Activated T-cell treated with anti-CD3 and anti-CD28 coated beads for 24 hours (primary cell): ENCODE measurements around the gene RHOF.
A peak's percentile ranks its signal among the peaks of the same experiment; 100 is the strongest.
"Not testable (repeated sequence)": the region's sequence is repeated elsewhere in the genome, so short reads cannot be mapped to it uniquely, and the experiment has no call there.

Experiments used
- DNase-seq: peaks from one replicate; pipeline ENCODE4 v3.0.0-alpha.2; 2020; ENCODE audit warnings: low read depth

The RHOF gene

DNA sequence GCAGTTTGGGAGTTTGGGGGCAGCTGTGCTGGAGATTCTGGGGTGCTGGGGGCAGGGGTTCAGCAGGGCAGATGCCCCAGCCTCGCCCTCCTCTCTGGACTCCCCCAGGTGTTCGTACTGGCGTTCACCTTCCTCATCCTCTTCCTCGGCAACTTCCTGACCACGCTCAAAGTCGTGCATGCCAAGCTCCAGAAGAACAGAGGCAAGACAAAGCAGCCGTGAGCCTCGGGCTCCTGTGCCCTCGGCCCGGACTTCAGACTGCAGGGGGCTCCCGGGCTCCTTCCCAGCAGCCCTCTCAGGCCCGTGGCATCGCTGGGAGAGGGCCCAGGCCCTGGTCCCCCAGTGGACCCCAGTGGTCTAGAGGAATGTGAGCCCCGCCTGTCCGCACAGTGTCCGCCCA is 18.0 kb downstream of the RHOF start:
- DNase-seq, result no peak

DNA sequence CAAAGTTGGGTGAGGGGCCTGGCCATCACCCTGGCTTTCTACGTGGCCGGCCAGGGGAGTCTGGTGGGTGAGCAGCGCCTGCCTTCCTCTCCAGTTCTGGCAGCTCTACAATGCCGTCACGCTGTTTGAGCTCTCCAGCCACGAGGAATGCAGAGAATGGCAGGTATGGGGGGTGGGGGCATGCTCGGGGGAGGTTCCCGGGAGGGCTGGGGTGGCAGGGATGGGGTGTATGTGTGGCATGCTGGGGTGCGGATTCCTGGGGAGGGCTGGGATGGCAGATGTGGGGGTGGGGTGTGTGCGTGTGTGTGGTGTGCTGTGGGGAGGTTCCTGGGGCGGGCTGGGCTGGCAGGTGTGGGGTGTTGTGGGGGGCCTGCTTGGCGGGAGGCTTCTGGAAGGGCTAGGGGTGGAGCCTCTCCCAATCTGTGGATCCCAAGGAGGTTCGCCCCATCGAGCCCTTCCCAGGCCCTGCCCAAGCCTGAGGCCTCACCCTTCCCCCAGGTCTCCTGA is 18.5 kb downstream of the RHOF start:
- no peak for DNase-seq

- peak; percentile 67 for DNase-seq
These were observed 20.3 kb downstream of the RHOF start for GRCh38 chr12:121773011-121773777.

DNA sequence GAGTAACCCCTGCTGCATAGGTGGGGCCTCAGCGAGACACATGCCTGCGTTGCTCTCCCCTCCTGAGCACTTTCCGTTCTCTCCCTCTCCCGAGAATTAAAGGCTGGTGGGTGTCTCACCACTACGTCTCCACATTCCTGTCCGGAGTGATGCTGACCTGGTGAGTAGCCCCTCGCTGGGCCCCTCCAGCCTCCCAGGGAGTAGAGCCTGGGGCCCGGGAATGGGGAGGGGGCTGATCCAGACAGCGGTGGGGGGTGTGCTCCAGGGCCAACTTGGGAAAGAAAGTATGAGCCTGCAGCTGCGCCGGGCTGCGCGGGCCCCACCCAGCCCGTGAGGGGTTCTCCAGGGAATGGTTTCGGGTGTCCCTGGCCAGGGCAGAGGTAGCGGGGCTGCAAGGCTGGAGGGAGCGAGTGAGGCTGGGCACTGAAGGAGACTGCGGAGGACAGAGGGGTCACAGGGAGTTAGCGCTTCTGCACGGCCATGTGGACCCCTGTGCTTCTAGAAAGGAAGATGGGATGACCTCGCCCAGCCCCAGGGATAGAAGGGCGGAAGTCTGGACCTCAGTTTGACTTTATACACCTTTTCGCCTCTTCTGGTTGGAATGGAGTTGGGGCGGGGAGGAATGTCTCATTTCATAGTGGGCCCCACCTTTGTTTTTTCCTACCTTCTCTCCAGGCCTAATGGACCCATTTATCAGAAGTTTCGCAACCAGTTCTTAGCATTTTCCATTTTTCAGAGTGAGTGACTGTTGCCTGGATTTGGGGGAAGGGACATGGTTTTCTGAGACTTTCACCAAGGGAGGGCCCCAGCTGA is 22.5 kb downstream of the RHOF start:
- DNase-seq, result no peak

GRCh38 chr12:121770388-121770787 is 23.1 kb downstream of the RHOF start:
- no peak for DNase-seq

- no peak for DNase-seq
These were observed 23.6 kb downstream of the RHOF start for GRCh38 chr12:121769831-121770301.

DNA sequence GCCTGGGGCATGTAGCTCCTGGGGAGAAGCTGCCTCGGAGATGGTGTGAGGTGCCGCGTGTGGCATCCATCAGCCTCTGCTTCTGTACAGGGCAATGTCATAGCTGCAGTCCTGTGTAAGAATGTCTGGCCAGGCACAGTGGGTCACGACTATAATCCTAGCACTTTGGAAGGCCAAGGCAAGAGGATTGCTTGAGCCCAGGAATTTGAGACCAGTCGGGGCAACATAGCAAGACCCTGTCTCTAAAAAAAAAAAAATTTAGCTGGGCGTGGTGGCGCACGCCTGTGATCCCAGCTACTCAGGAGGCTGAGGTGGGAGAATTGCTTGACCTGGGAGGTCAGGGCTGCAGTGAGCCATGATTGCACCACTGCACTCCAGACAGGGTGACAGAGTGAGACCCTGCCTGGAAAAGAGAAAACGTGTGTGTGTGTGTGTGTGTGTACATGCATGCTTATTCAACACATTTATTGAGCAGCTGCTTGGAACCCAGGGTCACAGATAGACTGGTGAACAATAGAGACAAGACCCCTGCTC is 24.1 kb downstream of the RHOF start:
- DNase-seq, result no peak

DNA sequence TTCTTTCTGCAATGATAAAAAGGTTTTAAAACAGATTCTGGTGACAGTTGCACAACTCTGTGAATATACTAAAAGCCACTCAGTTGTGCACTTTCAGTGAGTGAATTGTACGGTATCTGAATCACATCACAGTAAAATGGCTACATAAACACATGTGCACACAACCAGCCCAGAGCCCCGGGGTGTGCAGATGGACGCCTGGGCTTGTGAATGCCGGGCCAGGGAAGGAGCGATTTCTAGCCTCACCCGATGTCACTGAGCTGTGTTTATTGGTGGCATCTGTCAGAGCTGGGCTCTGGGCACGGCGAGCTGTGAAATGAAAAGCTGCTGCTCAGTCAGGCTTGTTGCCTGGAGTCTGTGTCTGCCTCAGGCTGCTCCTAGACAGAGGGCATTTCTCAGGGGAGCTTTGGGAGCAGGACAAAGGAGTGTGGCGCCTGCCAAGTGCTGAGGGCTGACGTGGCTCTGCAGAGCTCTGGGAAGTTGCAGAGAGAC is 25.9 kb downstream of the RHOF start:
- no peak for DNase-seq

- no peak for DNase-seq
These were observed 27.0 kb downstream of the RHOF start for GRCh38 chr12:121766290-121767039.

GRCh38 chr12:121765573-121765972 is 27.9 kb downstream of the RHOF start:
- no peak for DNase-seq

DNA sequence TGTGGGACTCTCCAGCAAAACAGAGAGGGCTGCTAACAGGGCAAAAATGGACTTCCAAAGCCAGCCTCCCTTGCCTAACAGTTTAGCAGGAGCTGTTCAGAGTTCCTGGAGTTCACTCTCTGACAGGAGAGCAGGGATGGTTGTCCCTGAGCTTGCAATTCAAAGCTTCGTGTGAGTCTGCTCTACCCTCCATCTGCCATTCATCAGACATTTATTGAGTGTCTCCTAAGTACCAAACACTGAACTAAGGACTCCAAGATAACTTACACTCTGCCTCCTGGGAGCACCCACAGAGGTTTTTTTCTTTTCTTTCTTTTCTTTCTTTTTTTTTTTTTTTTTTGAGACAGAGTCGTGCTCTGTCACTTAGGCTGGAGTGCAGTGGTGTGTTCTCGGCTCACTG is 28.7 kb downstream of the RHOF start:
- DNase-seq, result no peak

- DNase-seq, result no peak
These were observed 31.2 kb downstream of the RHOF start for GRCh38 chr12:121762269-121762668.

DNA sequence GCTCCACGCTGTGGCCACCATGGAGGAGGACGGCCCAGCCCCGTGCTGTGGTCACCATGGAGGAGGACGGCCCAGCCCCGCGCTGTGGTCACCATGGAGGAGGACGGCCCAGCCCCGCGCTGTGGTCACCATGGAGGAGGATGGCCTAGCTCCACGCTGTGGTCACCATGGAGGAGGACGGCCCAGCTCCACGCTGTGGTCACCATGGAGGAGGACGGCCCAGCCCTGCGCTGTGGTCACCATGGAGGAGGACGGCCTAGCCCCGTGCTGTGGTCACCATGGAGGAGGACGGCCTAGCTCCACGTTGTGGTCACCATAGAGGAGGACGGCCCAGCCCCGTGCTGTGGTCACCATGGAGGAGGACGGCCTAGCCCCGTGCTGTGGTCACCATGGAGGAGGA is 35.0 kb downstream of the RHOF start:
- DNase-seq, result not testable (repeated sequence)

DNA sequence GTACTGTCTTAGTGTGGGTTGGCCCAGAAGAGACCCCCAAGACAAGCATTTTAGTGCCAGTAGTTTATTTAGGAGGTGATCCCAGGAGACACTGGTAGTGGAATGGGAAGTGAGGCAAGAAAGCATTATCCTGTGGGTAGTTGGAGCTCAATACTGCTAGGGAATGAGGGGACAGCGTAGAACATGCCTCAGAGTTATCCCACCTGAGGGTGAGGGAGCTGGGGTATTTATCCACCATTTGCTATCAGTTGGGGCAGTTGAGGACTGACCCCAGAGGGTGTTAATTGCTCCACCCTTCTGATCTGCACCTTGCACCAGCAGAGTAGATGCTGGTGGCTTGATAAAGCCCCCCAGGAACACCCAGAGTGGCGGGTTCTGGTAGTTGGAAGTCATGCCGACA is 37.9 kb downstream of the RHOF start:
- DNase-seq, result no peak

- no peak for DNase-seq
These were observed 38.7 kb downstream of the RHOF start for GRCh38 chr12:121754836-121755235.

DNA sequence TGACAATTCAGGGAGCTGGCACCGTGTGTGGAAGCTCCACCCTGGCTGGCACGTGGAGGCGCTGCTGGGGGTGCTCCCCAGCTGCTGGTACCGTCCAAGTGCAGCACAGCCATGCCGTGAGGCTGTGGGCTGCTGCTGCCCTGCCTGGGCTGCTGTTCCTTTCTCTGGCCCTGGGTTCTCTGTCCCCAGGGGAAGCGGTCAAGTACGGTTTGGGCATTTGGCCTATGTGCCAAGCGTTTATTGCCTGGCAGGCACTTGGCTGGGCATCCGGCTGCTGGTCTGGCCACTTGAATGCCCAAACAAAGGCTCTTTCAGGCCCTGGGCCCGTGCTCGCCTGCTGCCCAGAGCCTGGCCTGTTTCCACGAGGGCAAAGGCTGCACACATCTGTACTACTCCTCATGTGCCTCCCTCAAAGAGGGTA is 39.6 kb downstream of the RHOF start:
- no peak for DNase-seq

- no peak for DNase-seq
These were observed 41.6 kb downstream of the RHOF start for GRCh38 chr12:121751749-121752351.

GRCh38 chr12:121751034-121751433 is 42.5 kb downstream of the RHOF start:
- no peak for DNase-seq

GRCh38 chr12:121750507-121750955 is 43.0 kb downstream of the RHOF start:
- no peak for DNase-seq

DNA sequence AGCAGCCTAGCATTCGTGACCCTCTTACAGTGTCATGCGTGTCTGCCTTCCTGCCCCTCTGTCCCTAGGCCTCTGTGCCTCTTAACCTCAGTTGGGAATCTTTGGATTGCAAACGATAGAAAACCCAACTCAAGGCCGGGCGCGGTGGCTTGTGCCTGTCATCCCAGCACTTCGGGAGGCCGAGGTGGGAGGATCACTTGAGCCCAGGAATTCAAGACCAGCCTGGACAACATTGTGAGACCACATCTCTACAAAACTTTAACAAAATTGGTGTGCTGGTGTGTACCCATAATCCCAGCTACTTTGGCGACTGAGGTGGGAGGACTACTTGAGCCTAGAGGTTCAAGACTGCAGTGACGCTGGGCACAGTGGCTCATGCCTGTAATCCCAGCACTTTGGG is 44.2 kb downstream of the RHOF start:
- DNase-seq, result no peak

DNA sequence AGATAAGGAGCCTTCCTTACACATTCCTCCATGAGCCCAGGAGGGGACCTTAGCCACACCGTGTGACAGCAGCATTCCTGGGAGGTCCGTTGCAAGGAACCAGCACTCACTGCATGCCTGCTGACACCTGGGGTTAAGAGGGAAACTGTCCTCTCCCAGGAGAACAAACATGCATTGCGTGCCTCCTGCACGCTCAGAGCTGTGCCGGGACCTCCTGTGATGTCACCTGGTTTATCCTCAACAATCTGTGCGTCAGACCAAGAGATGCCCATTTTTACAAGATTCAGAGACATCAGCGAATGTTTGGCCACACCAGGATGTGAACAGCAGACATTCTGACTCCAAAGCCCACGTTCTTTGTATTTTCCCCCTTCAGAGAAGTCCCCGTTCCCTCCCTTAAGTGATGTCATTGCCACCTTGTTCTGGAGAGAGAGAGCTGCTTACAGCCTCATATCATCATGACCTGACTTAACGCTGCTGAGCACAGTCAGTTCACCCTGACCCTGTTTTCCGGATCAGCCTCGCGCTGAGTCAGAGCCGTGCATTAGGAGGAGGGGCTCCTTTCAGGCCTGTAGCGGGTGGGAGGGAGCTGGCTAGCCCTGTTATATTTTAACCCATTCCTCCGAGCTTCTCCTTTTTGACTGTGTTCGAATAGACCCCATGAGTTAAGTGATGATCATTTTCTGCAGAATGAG is 44.8 kb downstream of the RHOF start:
- DNase-seq, result no peak
